Cardiac fibroblast (primary cell): ENCODE results near the gene TMED3.
A peak's percentile ranks its signal among the peaks of the same experiment; 100 is the strongest.
"Not testable (repeated sequence)": the region's sequence is repeated elsewhere in the genome, so short reads cannot be mapped to it uniquely, and the experiment has no call there.

ENCODE experiments used
- DNase-seq, 2 donors: peaks; one replicate each; pipeline versions ENCODE4 v3.0.0 to v3.0.0-alpha.2; 2010; ENCODE audit warnings: low read depth in 2 of 2
- H3K4me3 ChIP-seq, 2 donors: replicated peaks in 1 of 2; 1 replicate in 1 of 2; 2 replicates in 1 of 2; pipeline ENCODE4 v1.5.1; 2011; ENCODE audit warnings: low read depth in 2 of 2, low read length in 2 of 2, mild to moderate bottlenecking in 2 of 2, moderate library complexity in 1 of 2
- CTCF ChIP-seq: IDR thresholded peaks from one replicate; pipeline ENCODE4 v1.5.1; 2011; ENCODE audit warnings: low read depth, mild to moderate bottlenecking, low read length, inconsistent platforms

The TMED3 gene

GRCh38 chr15:79315623-79316328 lies 4.9 kb downstream of the TMED3 start:
- TF ChIP-seq CTCF: no peak
- DNase-seq: no peak
- H3K4me3 ChIP-seq: no peak overlapping the region

DNA sequence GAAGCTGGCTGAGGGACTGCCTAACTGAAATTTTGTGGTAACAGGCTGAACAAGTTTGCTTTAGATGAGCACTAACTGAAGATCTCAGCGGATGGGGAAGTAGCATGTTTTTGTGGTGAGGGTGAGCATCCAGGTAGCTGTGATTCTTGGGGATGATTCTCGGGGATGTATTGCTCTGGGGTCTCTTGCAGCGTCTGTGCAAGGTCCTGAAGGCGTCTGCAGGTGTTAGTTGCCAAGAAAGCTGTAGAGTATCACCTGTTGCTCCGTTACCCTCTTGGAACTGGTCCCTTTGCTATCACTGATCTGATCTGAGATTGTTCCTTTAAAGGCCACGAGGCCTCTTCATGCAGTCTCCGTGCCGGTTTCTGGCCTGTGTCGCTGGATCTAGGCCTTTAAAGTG lies 6.0 kb downstream of the TMED3 start:
- no peak for TF ChIP-seq CTCF
- no peak for DNase-seq
- no peak overlapping the region for H3K4me3 ChIP-seq

GRCh38 chr15:79319973-79320372 lies 9.1 kb downstream of the TMED3 start:
- not testable (repeated sequence) for H3K4me3 ChIP-seq, DNase-seq

DNA sequence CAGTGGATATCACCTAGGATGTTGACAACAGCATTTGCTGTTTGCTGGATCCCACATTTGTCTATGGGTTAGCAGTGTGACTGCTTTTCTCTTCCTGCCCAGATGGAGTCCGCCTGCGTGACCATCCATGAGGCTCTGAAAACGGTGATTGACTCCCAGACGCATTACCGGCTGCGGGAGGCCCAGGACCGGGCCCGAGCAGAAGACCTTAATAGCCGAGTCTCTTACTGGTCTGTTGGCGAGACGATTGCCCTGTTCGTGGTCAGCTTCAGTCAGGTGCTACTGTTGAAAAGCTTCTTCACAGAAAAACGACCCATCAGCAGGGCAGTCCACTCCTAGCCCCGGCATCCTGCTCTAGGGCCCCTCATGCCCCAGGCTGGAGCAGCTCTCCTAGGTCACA lies 11.0 kb downstream of the TMED3 start:
- DNase-seq: no peak
- no peak for TF ChIP-seq CTCF
- H3K4me3 ChIP-seq: no peak overlapping the region

- no peak for TF ChIP-seq CTCF
- H3K4me3 ChIP-seq: no peak overlapping the region
- no peak for DNase-seq
These were observed 11.4 kb downstream of the TMED3 start for GRCh38 chr15:79322306-79322705.

GRCh38 chr15:79322945-79323344 lies 12.0 kb downstream of the TMED3 start:
- no peak overlapping the region for H3K4me3 ChIP-seq
- no peak for TF ChIP-seq CTCF
- DNase-seq: no peak

DNA sequence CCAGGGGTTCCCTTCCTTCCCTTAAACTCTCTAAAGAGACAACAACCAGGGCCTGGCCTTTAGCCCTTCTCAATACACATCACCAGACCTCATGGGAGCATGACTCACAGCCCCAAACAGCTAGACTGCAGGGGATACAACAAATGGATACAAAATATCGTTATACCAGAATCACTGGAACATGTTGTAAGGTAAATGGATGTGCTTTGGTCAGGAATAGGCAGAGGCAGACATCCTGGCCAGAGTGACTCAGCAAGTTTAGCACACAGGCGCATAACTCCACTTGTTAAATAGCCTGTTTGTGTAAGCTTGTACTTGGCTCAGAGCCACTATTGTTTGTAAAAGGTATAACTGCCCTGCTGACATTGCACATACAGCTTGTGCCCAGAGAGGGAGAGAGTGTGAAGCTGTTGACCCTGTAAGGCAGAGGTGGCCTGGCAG lies 18.3 kb downstream of the TMED3 start:
- DNase-seq: peak; percentile 81 to 95

More for the DNA sequence above, 18.3 kb downstream of the TMED3 start:
- TF ChIP-seq CTCF: no peak
- no peak overlapping the region for H3K4me3 ChIP-seq
